Neutrophil (primary cell): ENCODE measurements around the gene CXCR4.

ENCODE experiments used
- H3K27ac ChIP-seq: fragments of 200-600 bp; sonication (generic); 2 replicates; pipeline ENCODE4 v1.5.1; 2016; ENCODE audit warnings: mild to moderate bottlenecking, moderate library complexity
- H3K27me3 ChIP-seq: fragments of 200-600 bp; sonication (generic); 2 replicates; pipeline ENCODE4 v1.6.0; 2016; ENCODE audit warnings: mild to moderate bottlenecking
- H3K36me3 ChIP-seq: fragments of 200-600 bp; sonication (generic); 2 replicates; pipeline ENCODE4 v1.5.1; 2017
- H3K4me1 ChIP-seq, 2 experiments: fragments of 200-600 bp in 1 of 2; sonication (generic) in 1 of 2; 1 replicate in 1 of 2; 2 replicates in 1 of 2; pipeline versions ENCODE4 v1.5.1 to v1.6.1; 2013 to 2016; ENCODE audit warnings: low read depth in 1 of 2, low read length in 1 of 2, mild to moderate bottlenecking in 1 of 2, moderate library complexity in 1 of 2; ENCODE audit not compliant: control insufficient read depth in 1 of 2, insufficient read depth in 1 of 2
- H3K4me3 ChIP-seq, 2 experiments: fragments of 200-600 bp in 1 of 2; sonication (generic) in 1 of 2; 1 replicate in 1 of 2; 2 replicates in 1 of 2; pipeline ENCODE4 v1.5.1; 2013 to 2016; ENCODE audit warnings: low read depth in 1 of 2, low read length in 1 of 2, mild to moderate bottlenecking in 1 of 2, moderate library complexity in 1 of 2
- H3K9me3 ChIP-seq: fragments of 200-600 bp; sonication (generic); 2 replicates; pipeline ENCODE4 v1.5.1; 2016
- TF ChIP-seq, protein P1 (sequence below): fragments of 200-600 bp; sonication (generic); IDR thresholded peaks from 2 replicates; pipeline ENCODE4 v1.5.1; 2016; ENCODE audit warnings: antibody characterized with exemption

Gene CXCR4

DNA sequence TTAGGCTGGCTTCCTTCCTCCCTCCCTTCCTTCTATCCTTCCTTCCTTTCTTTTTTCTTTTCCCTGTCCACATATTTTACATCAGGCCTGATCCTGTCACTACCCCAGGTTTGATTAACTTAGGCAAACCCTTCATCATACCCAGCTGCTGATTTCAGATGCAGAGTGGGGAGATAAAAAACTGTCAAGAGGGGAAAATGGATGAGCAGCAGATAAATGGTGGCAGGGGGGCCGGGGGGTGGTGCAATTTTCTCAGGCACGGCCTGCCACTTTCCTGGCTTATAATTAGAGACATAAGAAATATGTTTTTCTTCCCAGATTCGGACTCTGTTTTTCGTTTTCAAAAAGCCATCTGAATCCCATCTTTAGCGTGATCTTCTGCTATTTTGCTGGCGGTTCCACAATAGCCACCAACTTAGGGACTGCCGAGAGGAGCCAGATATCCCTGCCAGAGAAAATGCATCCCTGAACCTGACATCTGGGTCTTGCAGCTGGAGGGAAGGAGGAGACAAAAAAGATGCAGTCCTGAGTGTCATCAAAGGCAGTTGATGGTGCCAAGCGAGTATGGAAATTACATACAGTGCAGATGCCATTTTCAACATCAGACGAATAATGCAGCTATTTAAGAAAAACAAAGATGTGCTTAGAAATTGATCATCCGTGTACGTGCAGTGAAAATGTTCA, 49.9 kb downstream of the CXCR4 start:
- Histone ChIP-seq H3K9me3 (no peaks in the 10 kb centered on the region), H3K4me3 (no peak overlapping the region), H3K4me1 (peaks cover 15 to 20% of the 10 kb centered on the region in 2 experiments), H3K36me3 (no peaks in the 10 kb centered on the region), H3K27ac (peak overlapping the region; percentile 50), H3K27me3 (no peaks in the 10 kb centered on the region)
- TF ChIP-seq, protein P1, sequence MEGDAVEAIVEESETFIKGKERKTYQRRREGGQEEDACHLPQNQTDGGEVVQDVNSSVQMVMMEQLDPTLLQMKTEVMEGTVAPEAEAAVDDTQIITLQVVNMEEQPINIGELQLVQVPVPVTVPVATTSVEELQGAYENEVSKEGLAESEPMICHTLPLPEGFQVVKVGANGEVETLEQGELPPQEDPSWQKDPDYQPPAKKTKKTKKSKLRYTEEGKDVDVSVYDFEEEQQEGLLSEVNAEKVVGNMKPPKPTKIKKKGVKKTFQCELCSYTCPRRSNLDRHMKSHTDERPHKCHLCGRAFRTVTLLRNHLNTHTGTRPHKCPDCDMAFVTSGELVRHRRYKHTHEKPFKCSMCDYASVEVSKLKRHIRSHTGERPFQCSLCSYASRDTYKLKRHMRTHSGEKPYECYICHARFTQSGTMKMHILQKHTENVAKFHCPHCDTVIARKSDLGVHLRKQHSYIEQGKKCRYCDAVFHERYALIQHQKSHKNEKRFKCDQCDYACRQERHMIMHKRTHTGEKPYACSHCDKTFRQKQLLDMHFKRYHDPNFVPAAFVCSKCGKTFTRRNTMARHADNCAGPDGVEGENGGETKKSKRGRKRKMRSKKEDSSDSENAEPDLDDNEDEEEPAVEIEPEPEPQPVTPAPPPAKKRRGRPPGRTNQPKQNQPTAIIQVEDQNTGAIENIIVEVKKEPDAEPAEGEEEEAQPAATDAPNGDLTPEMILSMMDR: no peak

GRCh38 chr2:136067459-136067858, 50.5 kb downstream of the CXCR4 start:
- TF ChIP-seq, protein P1: no peak

GRCh38 chr2:136065907-136066306, 52.0 kb downstream of the CXCR4 start:
- Histone ChIP-seq H3K36me3 (no peaks in the 10 kb centered on the region), H3K27ac (no peak overlapping the region), H3K4me1 (peaks cover 15 to 20% of the 10 kb centered on the region in 2 experiments), H3K9me3 (no peaks in the 10 kb centered on the region), H3K27me3 (no peaks in the 10 kb centered on the region), H3K4me3 (no peak overlapping the region)
- TF ChIP-seq, protein P1: no peak

More at GRCh38 chr2:136067459-136067858, 50.5 kb downstream of the CXCR4 start:
- H3K4me1 ChIP-seq: peaks cover 15 to 20% of the 10 kb centered on the region in 2 experiments
- no peak overlapping the region for H3K27ac ChIP-seq
- H3K36me3 ChIP-seq: no peaks in the 10 kb centered on the region
- no peak overlapping the region for H3K4me3 ChIP-seq
- no peaks in the 10 kb centered on the region for H3K27me3 ChIP-seq
- H3K9me3 ChIP-seq: no peaks in the 10 kb centered on the region

DNA sequence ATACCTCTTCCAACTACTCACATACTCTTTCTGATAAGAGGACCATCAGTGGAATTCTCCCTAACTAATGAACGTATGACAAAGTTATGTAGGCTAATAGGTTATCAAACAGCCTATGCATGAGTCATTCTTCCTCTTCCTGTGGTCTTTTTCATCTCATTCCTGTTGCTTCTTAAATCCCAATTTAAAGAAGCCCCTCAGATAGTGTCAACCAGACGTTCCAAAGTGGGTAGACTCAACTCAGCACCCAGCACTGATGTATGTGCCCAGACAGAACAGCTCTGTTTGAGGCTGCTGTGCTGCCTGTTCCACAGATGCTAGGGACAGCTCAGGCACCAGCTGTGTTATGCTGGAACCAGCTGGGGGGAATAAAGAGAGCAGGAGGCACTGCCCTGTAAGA, 52.6 kb downstream of the CXCR4 start:
- Histone ChIP-seq H3K27me3 (no peaks in the 10 kb centered on the region), H3K36me3 (no peaks in the 10 kb centered on the region), H3K9me3 (no peaks in the 10 kb centered on the region), H3K4me3 (no peak overlapping the region), H3K4me1 (peaks cover 15 to 20% of the 10 kb centered on the region in 2 experiments), H3K27ac (peak overlapping the region; percentile 38)
- TF ChIP-seq, protein P1: no peak
